Mucosa of stomach (tissue), 1 donor: ENCODE results near the gene SPON1.
"Not testable (repeated sequence)": the region's sequence is repeated elsewhere in the genome, so short reads cannot be mapped to it uniquely, and the experiment has no call there.

Source experiments
- H3K27me3 ChIP-seq: one replicate; pipeline ENCODE4 v1.7.0; 2013; ENCODE audit warnings: mild to moderate bottlenecking, low read length; ENCODE audit not compliant: control insufficient read depth, insufficient read depth
- H3K36me3 ChIP-seq: one replicate; pipeline ENCODE4 v1.7.0; 2013; ENCODE audit warnings: low read length; ENCODE audit not compliant: control insufficient read depth, insufficient read depth
- H3K4me1 ChIP-seq: one replicate; pipeline ENCODE4 v1.7.0; 2013; ENCODE audit warnings: mild to moderate bottlenecking, low read length; ENCODE audit not compliant: control insufficient read depth, insufficient read depth
- H3K4me3 ChIP-seq: one replicate; pipeline ENCODE4 v1.7.0; 2013; ENCODE audit warnings: low read length
- H3K9ac ChIP-seq: one replicate; pipeline ENCODE4 v1.7.0; 2013; ENCODE audit warnings: mild to moderate bottlenecking, low read length, moderate library complexity
- H3K9me3 ChIP-seq: one replicate; pipeline ENCODE4 v1.7.0; 2013; ENCODE audit warnings: mild to moderate bottlenecking, low read length, moderate library complexity; ENCODE audit not compliant: control insufficient read depth
- donor health status: Pancreatic carcinoma.

Gene SPON1

GRCh38 chr11:14252501-14252900 is 290.0 kb downstream of the SPON1 start:
- not testable (repeated sequence) for H3K9ac ChIP-seq, H3K9me3 ChIP-seq, H3K4me1 ChIP-seq, H3K27me3 ChIP-seq, H3K4me3 ChIP-seq, H3K36me3 ChIP-seq

- Histone ChIP-seq H3K9ac (no peak overlapping the region), H3K36me3 (no peaks in the 10 kb centered on the region), H3K27me3 (no peaks in the 10 kb centered on the region), H3K9me3 (no peaks in the 10 kb centered on the region), H3K4me3 (no peak overlapping the region), H3K4me1 (peaks cover 7% of the 10 kb centered on the region)
These were observed 290.9 kb downstream of the SPON1 start for GRCh38 chr11:14253421-14253820.

- H3K4me1 ChIP-seq = peaks cover 7% of the 10 kb centered on the region
- no peak overlapping the region for H3K9ac ChIP-seq
- no peaks in the 10 kb centered on the region for H3K27me3 ChIP-seq
- no peaks in the 10 kb centered on the region for H3K36me3 ChIP-seq
- no peaks in the 10 kb centered on the region for H3K9me3 ChIP-seq
- no peak overlapping the region for H3K4me3 ChIP-seq
These were observed 291.3 kb downstream of the SPON1 start for GRCh38 chr11:14253840-14254239.

GRCh38 chr11:14254533-14255237 is 292.2 kb downstream of the SPON1 start:
- Histone ChIP-seq H3K9ac (no peak overlapping the region), H3K9me3 (no peaks in the 10 kb centered on the region), H3K36me3 (no peaks in the 10 kb centered on the region), H3K4me1 (peaks cover 14% of the 10 kb centered on the region), H3K27me3 (peaks cover 5% of the 10 kb centered on the region), H3K4me3 (no peak overlapping the region)

- H3K4me3 ChIP-seq = no peak overlapping the region
- no peaks in the 10 kb centered on the region for H3K9me3 ChIP-seq
- H3K27me3 ChIP-seq = peaks cover 10% of the 10 kb centered on the region
- no peaks in the 10 kb centered on the region for H3K36me3 ChIP-seq
- peaks cover 17% of the 10 kb centered on the region for H3K4me1 ChIP-seq
- H3K9ac ChIP-seq = no peak overlapping the region
These were observed 292.7 kb downstream of the SPON1 start for GRCh38 chr11:14255238-14255534.

- Histone ChIP-seq H3K36me3 (no peaks in the 10 kb centered on the region), H3K4me3 (no peak overlapping the region), H3K9ac (no peak overlapping the region), H3K9me3 (no peaks in the 10 kb centered on the region), H3K27me3 (peaks cover 17% of the 10 kb centered on the region), H3K4me1 (peaks cover 17% of the 10 kb centered on the region)
These were observed 295.9 kb downstream of the SPON1 start for GRCh38 chr11:14258221-14258935.

- Histone ChIP-seq H3K36me3 (no peaks in the 10 kb centered on the region), H3K27me3 (peaks cover 17% of the 10 kb centered on the region), H3K9ac (no peak overlapping the region), H3K9me3 (no peaks in the 10 kb centered on the region), H3K4me1 (peaks cover 17% of the 10 kb centered on the region), H3K4me3 (no peak overlapping the region)
These were observed 296.8 kb downstream of the SPON1 start for GRCh38 chr11:14259186-14259784.

GRCh38 chr11:14259878-14260277 is 297.4 kb downstream of the SPON1 start:
- peaks cover 17% of the 10 kb centered on the region for H3K27me3 ChIP-seq
- H3K9ac ChIP-seq = no peak overlapping the region
- peaks cover 17% of the 10 kb centered on the region for H3K4me1 ChIP-seq
- no peaks in the 10 kb centered on the region for H3K9me3 ChIP-seq
- no peaks in the 10 kb centered on the region for H3K36me3 ChIP-seq
- H3K4me3 ChIP-seq = no peak overlapping the region

GRCh38 chr11:14261066-14261465 is 298.5 kb downstream of the SPON1 start:
- no peaks in the 10 kb centered on the region for H3K36me3 ChIP-seq
- H3K4me1 ChIP-seq = peaks cover 17% of the 10 kb centered on the region
- no peak overlapping the region for H3K4me3 ChIP-seq
- H3K27me3 ChIP-seq = peaks cover 17% of the 10 kb centered on the region
- no peaks in the 10 kb centered on the region for H3K9me3 ChIP-seq
- H3K9ac ChIP-seq = no peak overlapping the region

GRCh38 chr11:14262271-14262846 is 299.8 kb downstream of the SPON1 start:
- H3K4me3 ChIP-seq = no peak overlapping the region
- no peaks in the 10 kb centered on the region for H3K9me3 ChIP-seq
- peaks cover 17% of the 10 kb centered on the region for H3K4me1 ChIP-seq
- H3K9ac ChIP-seq = no peak overlapping the region
- H3K36me3 ChIP-seq = no peaks in the 10 kb centered on the region
- H3K27me3 ChIP-seq = peaks cover 17% of the 10 kb centered on the region

GRCh38 chr11:14264966-14265365 is 302.4 kb downstream of the SPON1 start:
- Histone ChIP-seq H3K27me3 (peaks cover 9% of the 10 kb centered on the region), H3K9me3 (no peaks in the 10 kb centered on the region), H3K36me3 (no peaks in the 10 kb centered on the region), H3K4me3 (no peak overlapping the region), H3K9ac (no peak overlapping the region), H3K4me1 (no peaks in the 10 kb centered on the region)

- no peaks in the 10 kb centered on the region for H3K4me1 ChIP-seq
- H3K27me3 ChIP-seq = no peaks in the 10 kb centered on the region
- H3K9ac ChIP-seq = no peak overlapping the region
- H3K9me3 ChIP-seq = no peaks in the 10 kb centered on the region
- H3K4me3 ChIP-seq = no peak overlapping the region
- no peaks in the 10 kb centered on the region for H3K36me3 ChIP-seq
These were observed 304.1 kb downstream of the SPON1 start for GRCh38 chr11:14266622-14267021.
